HepG2 (cell line): ENCODE results near the gene KIF2C. TPM values are rescaled to one million over a fixed set of nuclear protein-coding genes. Genes with fewer than 3 reads are reported as not detected.

Source experiments
- ATAC-seq: fragments of 200-7000 bp; cut with Tn5 transposase; 3 replicates; pipeline ENCODE4 v1.9.1; 2020; ENCODE audit warnings: mild to moderate bottlenecking, moderate library complexity
- BruUV-seq: library from RNA; stranded (reverse); fragments of 400-500 nt; replicated peaks from 2 replicates; lab custom pipeline; 2021; lab: Mats Ljungman, UMichigan
- CTCF ChIA-PET: fragments of 300-600 bp; formaldehyde crosslinking; extraction: SDS; loops from one replicate; lab custom pipeline; 2021; ENCODE audit warnings: low total read pairs, inconsistent platforms, low intra/inter-chr PET ratio; lab: Yijun Ruan, JAX
- POLR2A ChIA-PET: fragments of 350-600 bp; sonication (Branson Sonifier 250); formaldehyde crosslinking; loops from one replicate; lab custom pipeline; 2020; ENCODE audit warnings: antibody characterized with exemption, inconsistent platforms; lab: Yijun Ruan, JAX
- DNase-seq: peaks from one replicate; pipeline ENCODE4 v3.0.0-alpha.2; 2015; ENCODE audit warnings: low spot score
- FAIRE-seq: peaks from 3 replicates; lab custom pipeline; 2011; peaks lifted over from hg19 to GRCh38; lab: Jason Lieb, UNC
- H2AFZ ChIP-seq: one replicate; pipeline ENCODE4 v1.6.1; 2011; ENCODE audit warnings: low read length, inconsistent platforms
- H3K27ac ChIP-seq: fragments of 300-600 bp; 3 replicates; pipeline ENCODE4 v1.8.0; 2011; ENCODE audit warnings: mixed run types, mild to moderate bottlenecking, mixed read lengths, low read length, inconsistent platforms; ENCODE audit not compliant: insufficient read depth; ENCODE audit errors: extremely low read length
- H3K27me3 ChIP-seq, 2 experiments: fragments of 200-600 bp in 1 of 2; 2 replicates in 1 of 2; 3 replicates in 1 of 2; pipeline versions ENCODE4 v1.6.0 to v1.8.0; 2011; ENCODE audit warnings: low read length in 2 of 2, mild to moderate bottlenecking in 2 of 2, moderate library complexity in 2 of 2, inconsistent platforms in 1 of 2; ENCODE audit not compliant: insufficient read depth in 2 of 2, control insufficient read depth in 1 of 2
- H3K36me3 ChIP-seq, 2 experiments: fragments of 200-600 bp in 1 of 2; replicated peaks in 1 of 2; 2 replicates in 1 of 2; 3 replicates in 1 of 2; pipeline versions ENCODE4 v1.5.1 to v1.8.0; 2011; ENCODE audit warnings: low read length in 2 of 2, inconsistent platforms in 1 of 2; ENCODE audit not compliant: insufficient read depth in 2 of 2, control insufficient read depth in 1 of 2
- H3K4me1 ChIP-seq: 2 replicates; pipeline ENCODE4 v1.5.1; 2012; ENCODE audit warnings: low read length, inconsistent platforms; ENCODE audit not compliant: insufficient read depth
- H3K4me2 ChIP-seq: 2 replicates; pipeline ENCODE4 v1.6.0; 2011; ENCODE audit warnings: low read depth, low read length, inconsistent platforms
- H3K4me3 ChIP-seq, 3 experiments: fragments of 200-600 bp in 1 of 3; sonication (generic), shearing (Covaris generic) in 1 of 3; replicated peaks in 1 of 3; 2 replicates each; pipeline ENCODE4 v1.5.1; 2011 to 2016; ENCODE audit warnings: low read length in 3 of 3, inconsistent platforms in 2 of 3, low read depth in 2 of 3, mild to moderate bottlenecking in 2 of 3, control low read depth in 1 of 3, mixed read lengths in 1 of 3; ENCODE audit not compliant: insufficient read depth in 1 of 3
- H3K79me2 ChIP-seq: one replicate; pipeline ENCODE4 v1.6.1; 2011; ENCODE audit warnings: low read length, inconsistent platforms; ENCODE audit not compliant: insufficient read depth
- H3K9ac ChIP-seq: 2 replicates; pipeline ENCODE4 v1.6.0; 2011; ENCODE audit warnings: mild to moderate bottlenecking, low read depth, low read length, inconsistent platforms; ENCODE audit not compliant: insufficient read depth
- H3K9me3 ChIP-seq: 2 replicates; pipeline ENCODE4 v1.5.1; 2012; ENCODE audit warnings: mild to moderate bottlenecking, low read length
- H4K20me1 ChIP-seq: 2 replicates; pipeline ENCODE4 v1.6.0; 2011; ENCODE audit warnings: inconsistent platforms, mild to moderate bottlenecking, low read length, moderate library complexity; ENCODE audit not compliant: insufficient read depth
- AHR ChIP-seq: IDR thresholded peaks from 2 replicates; pipeline ENCODE4 v1.6.1; 2018; ENCODE audit warnings: missing genetic modification reagents, missing compliant biosample characterization
- BRCA1 ChIP-seq: sonication (generic); formaldehyde crosslinking; IDR thresholded peaks from 2 replicates; pipeline ENCODE4 v1.4.0; 2020; ENCODE audit warnings: missing genetic modification reagents
- CBX5 ChIP-seq: sonication (generic); formaldehyde crosslinking; IDR thresholded peaks from 2 replicates; pipeline ENCODE4 v1.4.0; 2020; ENCODE audit warnings: missing genetic modification reagents, borderline replicate concordance
- CREM ChIP-seq, 2 experiments: sonication (generic) in 1 of 2; formaldehyde crosslinking in 1 of 2; IDR thresholded peaks; 2 replicates each; pipeline versions ENCODE4 v1.4.0 to v1.6.1; 2016 to 2020; ENCODE audit warnings: antibody characterized with exemption in 1 of 2, mild to moderate bottlenecking in 1 of 2, missing genetic modification reagents in 1 of 2
- ELF3 ChIP-seq: IDR thresholded peaks from 2 replicates; pipeline ENCODE4 v1.6.1; 2016; ENCODE audit warnings: missing genetic modification reagents, missing compliant biosample characterization
- HNF1B ChIP-seq: sonication (generic); formaldehyde crosslinking; IDR thresholded peaks from 2 replicates; pipeline ENCODE4 v1.5.1; 2020; ENCODE audit warnings: mild to moderate bottlenecking, moderate library complexity, missing genetic modification reagents
- HNRNPL ChIP-seq: fragments of 200-400 bp; formaldehyde crosslinking; IDR thresholded peaks from 2 replicates; pipeline ENCODE4 v1.6.1; 2017; ENCODE audit warnings: mild to moderate bottlenecking, low read depth, low read length
- KDM5B ChIP-seq: sonication (generic); formaldehyde crosslinking; IDR thresholded peaks from 2 replicates; pipeline ENCODE4 v1.4.0; 2020; ENCODE audit warnings: missing genetic modification reagents, mild to moderate bottlenecking, borderline replicate concordance
- KLF12 ChIP-seq: sonication (generic); formaldehyde crosslinking; IDR thresholded peaks from 2 replicates; pipeline ENCODE4 v1.4.0; 2020; ENCODE audit warnings: missing genetic modification reagents, borderline replicate concordance
- MTA1 ChIP-seq: sonication (generic); formaldehyde crosslinking; IDR thresholded peaks from 2 replicates; pipeline ENCODE4 v1.4.0; 2020; ENCODE audit warnings: missing genetic modification reagents, mild to moderate bottlenecking, borderline replicate concordance
- PCBP2 ChIP-seq: fragments of 200-400 bp; formaldehyde crosslinking; optimal IDR thresholded peaks from 2 replicates; pipeline ENCODE3; 2018; ENCODE audit warnings: low read length, low read depth; ENCODE audit not compliant: poor library complexity, severe bottlenecking
- REXO4 ChIP-seq: sonication (generic); formaldehyde crosslinking; IDR thresholded peaks from 2 replicates; pipeline ENCODE4 v1.8.0; 2022; ENCODE audit warnings: missing genetic modification reagents, mild to moderate bottlenecking, borderline replicate concordance
- SP4 ChIP-seq: sonication (generic); formaldehyde crosslinking; IDR thresholded peaks from 2 replicates; pipeline ENCODE4 v1.8.1; 2023; ENCODE audit warnings: mild to moderate bottlenecking, missing genetic modification reagents
- XRCC5 ChIP-seq: fragments of 200-400 bp; formaldehyde crosslinking; optimal IDR thresholded peaks from 2 replicates; pipeline ENCODE3; 2017; ENCODE audit warnings: mild to moderate bottlenecking, low read length
- ZFP37 ChIP-seq: sonication (generic); formaldehyde crosslinking; IDR thresholded peaks from 2 replicates; pipeline ENCODE4 v1.4.0; 2020; ENCODE audit warnings: missing genetic modification reagents, borderline replicate concordance
- ZMAT3 ChIP-seq: sonication (generic); formaldehyde crosslinking; conservative IDR thresholded peaks from 2 replicates; pipeline ENCODE4 v1.7.0; 2021; ENCODE audit warnings: missing genetic modification reagents
- ZNF136 ChIP-seq: sonication (generic); formaldehyde crosslinking; IDR thresholded peaks from 2 replicates; pipeline ENCODE4 v1.8.1; 2022; ENCODE audit warnings: low read depth, mild to moderate bottlenecking, moderate library complexity, missing genetic modification reagents
- ZNF441 ChIP-seq: sonication (generic); formaldehyde crosslinking; IDR thresholded peaks from 2 replicates; pipeline ENCODE4 v1.7.0; 2021; ENCODE audit warnings: missing genetic modification reagents, borderline replicate concordance
- ZNF747 ChIP-seq: sonication (generic); formaldehyde crosslinking; IDR thresholded peaks from 2 replicates; pipeline ENCODE4 v1.8.1; 2023; ENCODE audit warnings: missing genetic modification reagents, mild to moderate bottlenecking, borderline replicate concordance
- WGBS: methylation state at CpG from one replicate; pipeline ENCODE4 v1.1.6; 2017; ENCODE audit warnings: low lambda C conversion rate; 5-methylcytosine and 5-hydroxymethylcytosine counted together
- in situ Hi-C: cut with HindIII; loops from 2 replicates; pipeline ENCODE4 v1.10.0; 2017; ENCODE audit warnings: low pct_unique_long_range_greater_than_20kb; ENCODE audit not compliant: extremely low pct_ligation_motif_present
- intact Hi-C: fragments of 100-400 bp; cut with micrococcal nuclease; formaldehyde crosslinking; loops from one replicate; pipeline ENCODE4 v1.10.0; 2022; ENCODE audit not compliant: unreplicated experiment
- polyA plus RNA-seq, 8 experiments: library from polyadenylated mRNA; depleted of rRNA in 3 of 8; stranded (reverse) in 7 of 8; unstranded in 1 of 8; fragments of >200 nt; fragmentation: Illumina TruSeq in 4 of 8; extraction: Trizol in 4 of 8; gene quantifications; 2 replicates each; pipeline versions ENCODE4 v1.2.1 to v1.2.3, GENCODE V29; 2011 to 2016; ENCODE audit warnings: low read depth in 4 of 8, missing spikeins in 1 of 8, mixed read lengths in 1 of 8; ENCODE audit not compliant: insufficient read depth in 1 of 8
- total RNA-seq, 5 experiments: library from RNA; depleted of rRNA; stranded (reverse); fragments of >200 nt; fragmentation: Illumina TruSeq; extraction: Trizol; gene quantifications; 2 replicates each; pipeline ENCODE4 v1.2.3, GENCODE V29; 2016; ENCODE audit warnings: low read depth in 1 of 5
- TF ChIP-seq, protein P1 (sequence below): sonication (generic); IDR thresholded peaks from 2 replicates; pipeline ENCODE4 v1.6.1; 2016; ENCODE audit warnings: low read depth, borderline replicate concordance

KIF2C gene
- total and polyA plus RNA-seq, 2 of the 13 experiments (the other 11 are each of a cell fraction or from before 2014, with no cell fraction given): 29.7 to 53.7 TPM

DNA sequence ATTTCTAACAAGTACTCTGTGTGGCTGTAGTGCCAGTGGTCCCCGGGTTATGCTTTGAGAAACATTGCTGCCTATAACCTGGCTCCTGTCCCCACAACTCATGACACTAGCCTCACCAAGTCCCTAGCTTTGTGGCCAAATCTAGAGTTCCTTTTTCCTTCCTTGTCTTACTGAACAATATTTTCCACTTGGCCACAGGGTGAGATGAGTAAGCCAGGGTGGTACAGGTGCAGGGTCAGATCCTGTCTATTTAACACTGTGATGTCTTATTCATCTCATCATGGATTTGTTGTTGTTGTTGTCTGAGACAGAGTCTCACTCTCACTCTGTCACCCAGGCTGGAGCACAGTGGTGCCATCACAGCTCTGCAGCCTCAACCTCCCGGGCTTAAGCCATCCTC lies 46.5 kb upstream of the KIF2C start:
- no peak overlapping the region for H2AFZ ChIP-seq

More for the DNA sequence above, 46.5 kb upstream of the KIF2C start:
- in situ Hi-C loops (no loop called here), intact Hi-C loops (no loop called here)
- no peak for DNase-seq
- H3K27ac ChIP-seq: no peak overlapping the region
- 38% methylated on average over 2 of the region's 2 CpGs for WGBS
- no peaks in the 10 kb centered on the region for H3K9me3 ChIP-seq
- H3K9ac ChIP-seq: no peak overlapping the region
- no peak overlapping the region for H3K4me3 ChIP-seq
- ATAC-seq: no peak
- H3K36me3 ChIP-seq: no peaks in the 10 kb centered on the region
- H4K20me1 ChIP-seq: no peaks in the 10 kb centered on the region
- H3K4me1 ChIP-seq: peaks cover 37% of the 10 kb centered on the region
- H3K4me2 ChIP-seq: no peak overlapping the region
- no TSS peak for BruUV-seq
- no peak for FAIRE-seq
- H3K79me2 ChIP-seq: no peaks in the 10 kb centered on the region
- no peak for TF ChIP-seq ZNF136
- TF ChIP-seq HNF1B (CRISPR knock-in tag): no peak
- TF ChIP-seq HNRNPL: no peak
- TF ChIP-seq CREM (IDR thresholded peaks at IDR 0.05): no peak
- no peak for TF ChIP-seq CREM (CRISPR knock-in tag; IDR thresholded peaks at IDR 0.05)
- no peak for TF ChIP-seq KDM5B (CRISPR knock-in tag)
- TF ChIP-seq ZNF441 (CRISPR knock-in tag): no peak
- no peak for TF ChIP-seq ZNF747 (CRISPR knock-in tag)
- no peak for TF ChIP-seq XRCC5
- TF ChIP-seq, protein P1, sequence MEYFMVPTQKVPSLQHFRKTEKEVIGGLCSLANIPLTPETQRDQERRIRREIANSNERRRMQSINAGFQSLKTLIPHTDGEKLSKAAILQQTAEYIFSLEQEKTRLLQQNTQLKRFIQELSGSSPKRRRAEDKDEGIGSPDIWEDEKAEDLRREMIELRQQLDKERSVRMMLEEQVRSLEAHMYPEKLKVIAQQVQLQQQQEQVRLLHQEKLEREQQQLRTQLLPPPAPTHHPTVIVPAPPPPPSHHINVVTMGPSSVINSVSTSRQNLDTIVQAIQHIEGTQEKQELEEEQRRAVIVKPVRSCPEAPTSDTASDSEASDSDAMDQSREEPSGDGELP: no peak
- no peak for TF ChIP-seq PCBP2
- no peak for TF ChIP-seq REXO4 (CRISPR knock-in tag)
- no peak for TF ChIP-seq ZFP37 (CRISPR knock-in tag)
- no peak for TF ChIP-seq ZMAT3 (CRISPR knock-in tag)
- no peak for TF ChIP-seq ELF3 (CRISPR knock-in tag)
- TF ChIP-seq CBX5 (CRISPR knock-in tag): no peak
- no peak for TF ChIP-seq AHR
- no peak for TF ChIP-seq KLF12
- no peak for TF ChIP-seq MTA1 (CRISPR knock-in tag)
- no peak for TF ChIP-seq BRCA1 (CRISPR knock-in tag)
- no peak for TF ChIP-seq SP4 (CRISPR knock-in tag)
- CTCF ChIA-PET: no interaction called here
- no peaks in the 10 kb centered on the region for H3K27me3 ChIP-seq
- POLR2A ChIA-PET: no interaction called here
